K562 (cell line): Measurements from ENCODE around the gene PRICKLE3. TPM values are rescaled to one million over a fixed set of nuclear protein-coding genes. Genes with fewer than 3 reads are reported as not detected.
A peak's percentile ranks its signal among the peaks of the same experiment; 100 is the strongest.

Experiments
- CSDE1 ChIP-seq, 2 experiments: fragments of 450-650 bp; IDR thresholded peaks; 2 replicates each; pipeline ENCODE4 v1.6.1; 2016; ENCODE audit warnings: mild to moderate bottlenecking in 1 of 2
- FOXA3 ChIP-seq, 2 experiments: fragments of 450-650 bp in 1 of 2; sonication (generic) in 1 of 2; formaldehyde crosslinking; IDR thresholded peaks in 1 of 2; conservative IDR thresholded peaks in 1 of 2; 2 replicates each; pipeline versions ENCODE4 v1.4.0 to v1.8.0; 2020 to 2022; ENCODE audit warnings: mild to moderate bottlenecking in 2 of 2, missing genetic modification reagents in 1 of 2
- GABPB2 ChIP-seq: fragments of 250-450 bp; sonication (Bioruptor Pico); conservative IDR thresholded peaks from 2 replicates; pipeline ENCODE4 v1.5.1; 2021; ENCODE audit warnings: mild to moderate bottlenecking
- HNRNPUL1 ChIP-seq: fragments of 200-400 bp; formaldehyde crosslinking; IDR thresholded peaks from 2 replicates; pipeline ENCODE4 v1.6.1; 2017; ENCODE audit warnings: low read length
- LCOR ChIP-seq: sonication (generic); formaldehyde crosslinking; IDR thresholded peaks from 2 replicates; pipeline ENCODE4 v1.8.0; 2022; ENCODE audit warnings: mild to moderate bottlenecking, missing genetic modification reagents
- MCM5 ChIP-seq: fragments of 450-650 bp; IDR thresholded peaks from 2 replicates; pipeline ENCODE4 v1.6.1; 2016; ENCODE audit warnings: low read depth
- PTRF ChIP-seq: fragments of 450-650 bp; IDR thresholded peaks from 2 replicates; pipeline ENCODE4 v1.6.1; 2016; ENCODE audit warnings: mild to moderate bottlenecking, missing genetic modification characterization, missing compliant biosample characterization
- RCOR1 ChIP-seq, 2 experiments: IDR thresholded peaks; 2 replicates each; pipeline ENCODE4 v1.6.1; 2012; ENCODE audit warnings: low read depth in 2 of 2, low read length in 2 of 2, borderline replicate concordance in 1 of 2, improper control_type of control experiment in 1 of 2
- SMARCE1 ChIP-seq: fragments of 450-650 bp; IDR thresholded peaks from 2 replicates; pipeline ENCODE4 v1.7.1; 2016; ENCODE audit warnings: mild to moderate bottlenecking
- TCF7L2 ChIP-seq: fragments of 150-350 bp; IDR thresholded peaks from 2 replicates; pipeline ENCODE4 v1.6.1; 2016; ENCODE audit warnings: low read depth, mild to moderate bottlenecking, low read length, moderate library complexity
- TOE1 ChIP-seq, 2 experiments: fragments of 450-650 bp in 1 of 2; sonication (generic) in 1 of 2; formaldehyde crosslinking in 1 of 2; IDR thresholded peaks; 2 replicates each; pipeline versions ENCODE4 v1.7.1 to v1.8.0; 2016 to 2022; ENCODE audit warnings: borderline replicate concordance in 2 of 2, mild to moderate bottlenecking in 2 of 2, antibody characterized with exemption in 1 of 2, inconsistent platforms in 1 of 2, low read depth in 1 of 2, missing genetic modification reagents in 1 of 2, moderate library complexity in 1 of 2
- ZBTB7A ChIP-seq: IDR thresholded peaks from 2 replicates; pipeline ENCODE4 v1.6.1; 2011; ENCODE audit warnings: low read depth, mild to moderate bottlenecking, low read length, moderate library complexity, borderline replicate concordance; ENCODE audit not compliant: control insufficient read depth
- ZFX ChIP-seq: sonication (generic); formaldehyde crosslinking; IDR thresholded peaks from 2 replicates; pipeline ENCODE4 v1.8.0; 2022; ENCODE audit warnings: mild to moderate bottlenecking, missing genetic modification reagents, moderate library complexity
- ZNF445 ChIP-seq: fragments of 250-450 bp; sonication (Bioruptor Pico); IDR thresholded peaks from 2 replicates; pipeline ENCODE4 v1.4.0; 2020; ENCODE audit warnings: low read depth, mild to moderate bottlenecking, moderate library complexity
- ZNF551 ChIP-seq: fragments of 250-450 bp; sonication (Bioruptor Pico); IDR thresholded peaks from 2 replicates; pipeline ENCODE4 v1.5.0; 2021; ENCODE audit warnings: mild to moderate bottlenecking, moderate library complexity
- ZNF695 ChIP-seq: fragments of 450-650 bp; formaldehyde crosslinking; IDR thresholded peaks from 2 replicates; pipeline ENCODE4 v1.4.0; 2020; ENCODE audit warnings: mild to moderate bottlenecking, moderate library complexity
- ZNF780A ChIP-seq: fragments of 250-450 bp; sonication (Bioruptor Pico); IDR thresholded peaks from 2 replicates; pipeline ENCODE4 v1.5.0; 2021; ENCODE audit warnings: mild to moderate bottlenecking
- polyA plus RNA-seq, 8 experiments: library from polyadenylated mRNA; depleted of rRNA in 4 of 8; stranded (reverse) in 5 of 8; unstranded in 3 of 8; fragments of >200 nt; fragmentation: Nextera tagmentation in 2 of 8; fragmentation: Illumina TruSeq in 1 of 8; extraction: Ambion mirVana in 2 of 8; extraction: Trizol in 1 of 8; gene quantifications; 2 replicates each; pipeline versions ENCODE4 v1.2.1 to v1.2.3, GENCODE V29; 2011 to 2014; ENCODE audit warnings: inconsistent platforms in 1 of 8, missing spikeins in 1 of 8
- total RNA-seq, 7 experiments: library from RNA; depleted of rRNA in 6 of 7; stranded (reverse); fragments of >200 nt in 6 of 7; fragmentation: Illumina TruSeq in 2 of 7; extraction: Trizol in 2 of 7; gene quantifications; 2 replicates each; pipeline versions ENCODE4 v1.2.1 to v1.2.3, GENCODE V29; 2011 to 2021; ENCODE audit warnings: low replicate concordance in 1 of 7
- TF ChIP-seq, protein P1 (sequence below), 2 experiments: IDR thresholded peaks in 1 of 2; conservative IDR thresholded peaks in 1 of 2; 2 replicates each; pipeline ENCODE4 v1.6.1; 2016; ENCODE audit warnings: low read depth in 2 of 2, mild to moderate bottlenecking in 1 of 2, missing compliant biosample characterization in 1 of 2, missing genetic modification characterization in 1 of 2, moderate library complexity in 1 of 2
- TF ChIP-seq, protein P2 (sequence below), 2 experiments: fragments of 450-650 bp in 1 of 2; sonication (generic) in 1 of 2; formaldehyde crosslinking; conservative IDR thresholded peaks; 2 replicates each; pipeline versions ENCODE4 v1.4.0 to v1.8.1; 2020 to 2022; ENCODE audit warnings: mild to moderate bottlenecking in 1 of 2, missing genetic modification reagents in 1 of 2
- TF ChIP-seq, protein P3 (sequence below): fragments of 450-650 bp; IDR thresholded peaks from 2 replicates; pipeline ENCODE4 v1.6.1; 2017; ENCODE audit warnings: mild to moderate bottlenecking, moderate library complexity

The PRICKLE3 gene
- total and polyA plus RNA-seq, 9 of the 15 experiments (the other 6 are each of a cell fraction or from before 2014, with no cell fraction given), result 1.1 to 44.3 (median 14.0) TPM

DNA sequence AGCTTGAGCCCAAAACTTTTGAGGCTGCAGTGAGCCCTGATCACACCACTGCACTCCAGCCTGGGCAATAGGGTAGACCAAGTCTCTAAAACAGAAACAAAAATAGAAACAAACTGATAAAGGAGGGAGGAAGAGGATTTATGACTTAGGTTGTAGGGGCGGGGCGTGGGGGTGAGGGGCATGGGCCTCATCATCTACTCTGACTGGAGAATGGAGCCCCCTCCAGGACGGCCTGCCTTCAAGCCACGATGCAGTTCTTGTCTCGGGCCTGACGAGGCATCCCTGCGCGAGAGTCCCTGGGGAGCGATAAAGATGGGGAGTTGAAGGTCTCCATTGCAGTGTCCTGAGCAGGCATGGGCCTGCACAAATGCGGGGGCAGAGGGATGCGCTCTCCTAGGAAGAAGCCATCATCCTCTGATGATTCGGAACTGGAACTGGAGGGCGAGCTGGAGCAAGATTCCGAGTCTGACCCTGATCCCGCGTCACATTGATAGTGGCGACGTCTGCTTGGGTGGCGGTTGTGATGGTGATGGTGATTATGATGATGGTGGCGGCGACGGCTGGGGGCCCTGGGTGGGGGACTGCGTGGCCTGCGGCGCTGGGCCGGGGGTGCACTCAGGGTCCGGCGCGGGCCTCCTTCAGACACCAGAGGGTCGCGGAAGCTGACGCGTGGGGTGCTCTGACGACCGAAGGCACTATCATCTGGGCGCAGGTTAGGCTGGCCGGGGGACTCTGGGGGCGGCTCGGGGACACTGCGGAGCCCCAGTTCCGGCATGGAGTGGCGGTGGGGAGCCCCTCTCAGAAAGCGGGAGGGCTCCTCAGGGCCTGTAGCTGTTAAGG lies 10.5 kb downstream of the PRICKLE3 start (continued):
- TF ChIP-seq PTRF, result no peak
- TF ChIP-seq ZNF445, result no peak
- no peak for TF ChIP-seq HNRNPUL1
- no peak for TF ChIP-seq ZNF551
- TF ChIP-seq SMARCE1, result no peak
- no peak for TF ChIP-seq ZBTB7A
- no peak for TF ChIP-seq LCOR (CRISPR knock-in tag)
- TF ChIP-seq ZNF695 (CRISPR knock-in tag), result no peak
- peak in 1 of 2 experiments; percentile 25; a peak in 1 of 4 replicates for TF ChIP-seq RCOR1 (IDR thresholded peaks at IDR 0.05; ENCODE audit: borderline replicate concordance in 1 of 2, low read depth in 2 of 2, low read length in 2 of 2)
- peak; percentile 19; the same call in 1 of the 2 replicates for TF ChIP-seq ZFX (CRISPR knock-in tag)
- TF ChIP-seq, protein P1, sequence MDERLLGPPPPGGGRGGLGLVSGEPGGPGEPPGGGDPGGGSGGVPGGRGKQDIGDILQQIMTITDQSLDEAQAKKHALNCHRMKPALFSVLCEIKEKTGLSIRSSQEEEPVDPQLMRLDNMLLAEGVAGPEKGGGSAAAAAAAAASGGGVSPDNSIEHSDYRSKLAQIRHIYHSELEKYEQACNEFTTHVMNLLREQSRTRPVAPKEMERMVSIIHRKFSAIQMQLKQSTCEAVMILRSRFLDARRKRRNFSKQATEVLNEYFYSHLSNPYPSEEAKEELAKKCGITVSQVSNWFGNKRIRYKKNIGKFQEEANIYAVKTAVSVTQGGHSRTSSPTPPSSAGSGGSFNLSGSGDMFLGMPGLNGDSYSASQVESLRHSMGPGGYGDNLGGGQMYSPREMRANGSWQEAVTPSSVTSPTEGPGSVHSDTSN (CRISPR knock-in tag; IDR thresholded peaks at IDR 0.05; ENCODE audit: low read depth), result no peak
- TF ChIP-seq, protein P1 (tag; conservative IDR thresholded peaks at IDR 0.05; ENCODE audit: low read depth), result no peak
- TF ChIP-seq, protein P2, sequence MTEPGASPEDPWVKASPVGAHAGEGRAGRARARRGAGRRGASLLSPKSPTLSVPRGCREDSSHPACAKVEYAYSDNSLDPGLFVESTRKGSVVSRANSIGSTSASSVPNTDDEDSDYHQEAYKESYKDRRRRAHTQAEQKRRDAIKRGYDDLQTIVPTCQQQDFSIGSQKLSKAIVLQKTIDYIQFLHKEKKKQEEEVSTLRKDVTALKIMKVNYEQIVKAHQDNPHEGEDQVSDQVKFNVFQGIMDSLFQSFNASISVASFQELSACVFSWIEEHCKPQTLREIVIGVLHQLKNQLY (CRISPR knock-in tag; conservative IDR thresholded peaks at IDR 0.05), result no peak
- TF ChIP-seq TCF7L2, result no peak
- no peak for TF ChIP-seq MCM5
- TF ChIP-seq TOE1 (IDR thresholded peaks at IDR 0.05; ENCODE audit: borderline replicate concordance), result no peak
- no peak for TF ChIP-seq TOE1 (CRISPR knock-in tag; IDR thresholded peaks at IDR 0.05; ENCODE audit: borderline replicate concordance, low read depth)
- TF ChIP-seq CSDE1 (IDR thresholded peaks at IDR 0.05), result no peak
- TF ChIP-seq, protein P3, sequence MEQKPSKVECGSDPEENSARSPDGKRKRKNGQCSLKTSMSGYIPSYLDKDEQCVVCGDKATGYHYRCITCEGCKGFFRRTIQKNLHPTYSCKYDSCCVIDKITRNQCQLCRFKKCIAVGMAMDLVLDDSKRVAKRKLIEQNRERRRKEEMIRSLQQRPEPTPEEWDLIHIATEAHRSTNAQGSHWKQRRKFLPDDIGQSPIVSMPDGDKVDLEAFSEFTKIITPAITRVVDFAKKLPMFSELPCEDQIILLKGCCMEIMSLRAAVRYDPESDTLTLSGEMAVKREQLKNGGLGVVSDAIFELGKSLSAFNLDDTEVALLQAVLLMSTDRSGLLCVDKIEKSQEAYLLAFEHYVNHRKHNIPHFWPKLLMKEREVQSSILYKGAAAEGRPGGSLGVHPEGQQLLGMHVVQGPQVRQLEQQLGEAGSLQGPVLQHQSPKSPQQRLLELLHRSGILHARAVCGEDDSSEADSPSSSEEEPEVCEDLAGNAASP, result no peak
- TF ChIP-seq GABPB2 (CRISPR knock-in tag), result no peak
- no peak for TF ChIP-seq FOXA3 (CRISPR knock-in tag; conservative IDR thresholded peaks at IDR 0.05 in 1 of 2, IDR thresholded peaks at IDR 0.05 in 1 of 2)
- no peak for TF ChIP-seq ZNF780A (CRISPR knock-in tag)
